ENCODE results near the gene DMRTC1.
"Not testable (repeated sequence)": the region's sequence is repeated elsewhere in the genome, so short reads cannot be mapped to it uniquely, and the experiment has no call there.

DMRTC1 gene

GRCh38 chrX:72943819-72944169 is at the start of gene DMRTC1:
DMRTC1 (minus strand) TSS chrX:72943837; CDS start chrX:72875694, 68,143 bp downstream.
- not testable (repeated sequence) for DNase-seq (ENCODE audit: extremely low read depth, insufficient read length); H3K4me3 ChIP-seq (replicated peaks; ENCODE audit: low read depth, low read length); H3K27me3 ChIP-seq (replicated peaks; ENCODE audit: control insufficient read depth, insufficient read depth, low read length); H3K36me3 ChIP-seq (ENCODE audit: control insufficient read depth, insufficient read depth, low read length)

GRCh38 chrX:72980894-72981469 is 37.3 kb upstream of the DMRTC1 start:
- not testable (repeated sequence) for H3K4me3 ChIP-seq (replicated peaks; ENCODE audit: low read depth, low read length); H3K27me3 ChIP-seq (replicated peaks; ENCODE audit: control insufficient read depth, insufficient read depth, low read length); H3K36me3 ChIP-seq (ENCODE audit: control insufficient read depth, insufficient read depth, low read length); DNase-seq (ENCODE audit: extremely low read depth, insufficient read length)

- H3K4me3 ChIP-seq (replicated peaks; ENCODE audit: low read depth, low read length); DNase-seq (ENCODE audit: extremely low read depth, insufficient read length); H3K36me3 ChIP-seq (ENCODE audit: control insufficient read depth, insufficient read depth, low read length); H3K27me3 ChIP-seq (replicated peaks; ENCODE audit: control insufficient read depth, insufficient read depth, low read length): not testable (repeated sequence)
These were observed 31.2 kb upstream of the DMRTC1 start for GRCh38 chrX:72974885-72975284.

- not testable (repeated sequence) for H3K4me3 ChIP-seq (replicated peaks; ENCODE audit: low read depth, low read length); H3K27me3 ChIP-seq (replicated peaks; ENCODE audit: control insufficient read depth, insufficient read depth, low read length); DNase-seq (ENCODE audit: extremely low read depth, insufficient read length); H3K36me3 ChIP-seq (ENCODE audit: control insufficient read depth, insufficient read depth, low read length)
These were observed 28.2 kb upstream of the DMRTC1 start for GRCh38 chrX:72971859-72972258.

- not testable (repeated sequence) for H3K36me3 ChIP-seq (ENCODE audit: control insufficient read depth, insufficient read depth, low read length); H3K27me3 ChIP-seq (replicated peaks; ENCODE audit: control insufficient read depth, insufficient read depth, low read length); H3K4me3 ChIP-seq (replicated peaks; ENCODE audit: low read depth, low read length); DNase-seq (ENCODE audit: extremely low read depth, insufficient read length)
These were observed 16.3 kb upstream of the DMRTC1 start for GRCh38 chrX:72959971-72960370.

GRCh38 chrX:72943035-72943818 is 410 bp downstream of the DMRTC1 start:
- not testable (repeated sequence) for H3K36me3 ChIP-seq (ENCODE audit: control insufficient read depth, insufficient read depth, low read length); H3K4me3 ChIP-seq (replicated peaks; ENCODE audit: low read depth, low read length); DNase-seq (ENCODE audit: extremely low read depth, insufficient read length); H3K27me3 ChIP-seq (replicated peaks; ENCODE audit: control insufficient read depth, insufficient read depth, low read length)

GRCh38 chrX:72942272-72942671 is 1.4 kb downstream of the DMRTC1 start:
- not testable (repeated sequence) for H3K4me3 ChIP-seq (replicated peaks; ENCODE audit: low read depth, low read length); H3K27me3 ChIP-seq (replicated peaks; ENCODE audit: control insufficient read depth, insufficient read depth, low read length); H3K36me3 ChIP-seq (ENCODE audit: control insufficient read depth, insufficient read depth, low read length); DNase-seq (ENCODE audit: extremely low read depth, insufficient read length)

GRCh38 chrX:72937906-72938305 is 5.7 kb downstream of the DMRTC1 start, which contains the start of gene FAM236A:
FAM236A (plus strand) TSS chrX:72938206; CDS start chrX:72938263, 57 bp downstream.
- not testable (repeated sequence) for H3K4me3 ChIP-seq (replicated peaks; ENCODE audit: low read depth, low read length); DNase-seq (ENCODE audit: extremely low read depth, insufficient read length); H3K36me3 ChIP-seq (ENCODE audit: control insufficient read depth, insufficient read depth, low read length); H3K27me3 ChIP-seq (replicated peaks; ENCODE audit: control insufficient read depth, insufficient read depth, low read length)

GRCh38 chrX:72936882-72937455 is 6.7 kb downstream of the DMRTC1 start:
- not testable (repeated sequence) for H3K36me3 ChIP-seq (ENCODE audit: control insufficient read depth, insufficient read depth, low read length); H3K27me3 ChIP-seq (replicated peaks; ENCODE audit: control insufficient read depth, insufficient read depth, low read length); DNase-seq (ENCODE audit: extremely low read depth, insufficient read length); H3K4me3 ChIP-seq (replicated peaks; ENCODE audit: low read depth, low read length)

- not testable (repeated sequence) for H3K36me3 ChIP-seq (ENCODE audit: control insufficient read depth, insufficient read depth, low read length); DNase-seq (ENCODE audit: extremely low read depth, insufficient read length); H3K27me3 ChIP-seq (replicated peaks; ENCODE audit: control insufficient read depth, insufficient read depth, low read length); H3K4me3 ChIP-seq (replicated peaks; ENCODE audit: low read depth, low read length)
These were observed 7.2 kb downstream of the DMRTC1 start for GRCh38 chrX:72936455-72936854.

GRCh38 chrX:72932283-72932682 is 11.4 kb downstream of the DMRTC1 start:
- H3K36me3 ChIP-seq (ENCODE audit: control insufficient read depth, insufficient read depth, low read length); DNase-seq (ENCODE audit: extremely low read depth, insufficient read length); H3K27me3 ChIP-seq (replicated peaks; ENCODE audit: control insufficient read depth, insufficient read depth, low read length); H3K4me3 ChIP-seq (replicated peaks; ENCODE audit: low read depth, low read length): not testable (repeated sequence)

GRCh38 chrX:72916096-72916495 is 27.5 kb downstream of the DMRTC1 start:
- not testable (repeated sequence) for H3K4me3 ChIP-seq (replicated peaks; ENCODE audit: low read depth, low read length); H3K27me3 ChIP-seq (replicated peaks; ENCODE audit: control insufficient read depth, insufficient read depth, low read length); H3K36me3 ChIP-seq (ENCODE audit: control insufficient read depth, insufficient read depth, low read length); DNase-seq (ENCODE audit: extremely low read depth, insufficient read length)

- H3K27me3 ChIP-seq (replicated peaks; ENCODE audit: control insufficient read depth, insufficient read depth, low read length); H3K4me3 ChIP-seq (replicated peaks; ENCODE audit: low read depth, low read length); H3K36me3 ChIP-seq (ENCODE audit: control insufficient read depth, insufficient read depth, low read length); DNase-seq (ENCODE audit: extremely low read depth, insufficient read length): not testable (repeated sequence)
These were observed 31.3 kb downstream of the DMRTC1 start, which contains the start of gene FAM236C for GRCh38 chrX:72912315-72912714. FAM236C (plus strand) TSS chrX:72912615; CDS start chrX:72912715, 100 bp downstream.

- H3K4me3 ChIP-seq (replicated peaks; ENCODE audit: low read depth, low read length); DNase-seq (ENCODE audit: extremely low read depth, insufficient read length); H3K27me3 ChIP-seq (replicated peaks; ENCODE audit: control insufficient read depth, insufficient read depth, low read length); H3K36me3 ChIP-seq (ENCODE audit: control insufficient read depth, insufficient read depth, low read length): not testable (repeated sequence)
These were observed 53.9 kb downstream of the DMRTC1 start for GRCh38 chrX:72889740-72890139.
